HG02885 (cell line): ENCODE results near the gene ARHGAP22.
"Not testable (repeated sequence)": the region's sequence is repeated elsewhere in the genome, so short reads cannot be mapped to it uniquely, and the experiment has no call there.

Experiments used
- ATAC-seq: cut with Tn5 transposase; IDR thresholded peaks from one replicate; pipeline ENCODE4 v1.9.1; 2021; ENCODE audit warnings: mild to moderate bottlenecking; ENCODE audit not compliant: unreplicated experiment, poor library complexity

The ARHGAP22 gene

DNA sequence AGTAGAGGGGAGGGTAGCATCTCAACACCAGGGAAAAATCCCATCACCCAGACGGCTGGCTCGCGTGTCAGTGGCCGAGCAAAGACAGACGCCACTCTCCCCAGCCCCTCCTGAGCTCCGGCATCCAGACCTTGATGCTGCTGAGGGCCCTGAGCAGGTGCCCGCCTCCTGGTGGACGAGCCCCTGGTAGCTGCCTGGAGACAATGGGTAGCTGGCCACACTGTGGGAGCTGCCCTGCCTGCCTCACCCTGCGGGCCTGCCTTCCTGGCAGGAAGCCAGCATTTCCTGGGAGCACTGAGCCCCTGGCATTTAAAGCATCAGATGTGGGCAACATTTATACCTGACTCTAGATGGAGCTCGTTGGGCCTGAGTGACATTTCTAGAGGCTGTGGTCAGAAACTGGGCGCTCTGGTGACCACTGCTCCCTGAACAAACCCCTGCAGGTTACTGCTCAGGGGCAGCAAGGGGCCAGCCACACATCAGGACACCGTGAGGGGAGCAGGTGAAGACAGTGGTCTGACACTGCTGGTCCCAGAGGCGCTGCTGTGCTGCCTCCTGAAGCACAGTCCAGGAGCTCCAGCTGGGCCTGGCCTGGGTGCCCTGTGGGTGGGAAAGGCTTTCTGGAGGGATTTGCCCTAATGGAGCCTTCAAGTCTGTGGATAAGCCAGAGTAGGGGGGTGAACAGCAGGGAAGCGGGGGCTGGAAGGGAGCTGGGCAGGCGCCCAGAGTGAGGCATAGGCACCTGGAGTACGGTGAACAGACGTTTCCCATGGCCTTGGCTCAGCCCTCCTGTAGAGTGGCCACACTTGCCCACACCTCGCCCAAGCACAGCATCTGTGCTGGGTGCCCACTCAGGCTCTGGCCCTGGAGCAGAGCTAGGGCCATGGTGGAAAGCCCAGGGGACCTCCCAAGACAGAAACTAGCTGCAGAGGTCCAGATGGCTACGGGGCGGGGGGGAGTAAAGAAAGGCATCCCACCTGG, 159.7 kb downstream of the ARHGAP22 start:
- no peak for ATAC-seq

DNA sequence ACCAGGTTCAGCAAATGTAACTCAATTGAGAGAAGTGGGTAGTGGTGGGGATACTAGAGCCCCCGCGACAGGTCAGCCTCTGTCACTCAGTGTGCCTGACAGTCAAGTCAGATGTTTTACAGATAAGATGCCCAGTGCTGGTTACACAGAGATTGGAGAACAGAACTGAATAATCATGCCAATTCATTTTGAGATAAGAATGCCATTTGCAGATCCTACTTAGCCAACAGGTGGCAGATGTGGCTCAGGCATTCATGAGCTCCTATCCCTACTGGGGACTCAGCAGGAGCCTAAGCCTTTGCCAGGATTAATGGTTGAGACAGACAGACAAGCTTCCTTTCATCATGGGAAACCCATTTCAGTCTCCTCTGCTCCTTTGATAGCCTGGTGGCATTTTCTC, 160.6 kb downstream of the ARHGAP22 start:
- no peak for ATAC-seq

DNA sequence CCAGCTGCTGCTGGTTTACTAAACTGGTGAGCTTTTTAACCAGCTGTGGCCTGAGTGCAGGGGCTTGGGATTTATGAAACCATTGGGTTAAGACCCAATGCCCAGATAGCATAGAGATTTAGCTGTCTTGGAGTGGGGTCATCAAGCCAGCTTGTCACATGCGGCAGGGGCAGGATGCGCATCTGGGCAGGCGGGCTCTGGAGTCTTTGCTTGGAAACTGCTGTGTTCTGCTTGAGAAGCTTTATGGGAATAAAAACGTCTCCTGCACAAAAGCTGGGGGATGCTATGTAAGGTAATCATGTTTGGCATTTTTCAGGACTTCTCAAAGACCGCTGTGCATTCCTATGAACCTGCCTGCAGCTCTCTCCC, 162.1 kb downstream of the ARHGAP22 start:
- ATAC-seq: no peak

DNA sequence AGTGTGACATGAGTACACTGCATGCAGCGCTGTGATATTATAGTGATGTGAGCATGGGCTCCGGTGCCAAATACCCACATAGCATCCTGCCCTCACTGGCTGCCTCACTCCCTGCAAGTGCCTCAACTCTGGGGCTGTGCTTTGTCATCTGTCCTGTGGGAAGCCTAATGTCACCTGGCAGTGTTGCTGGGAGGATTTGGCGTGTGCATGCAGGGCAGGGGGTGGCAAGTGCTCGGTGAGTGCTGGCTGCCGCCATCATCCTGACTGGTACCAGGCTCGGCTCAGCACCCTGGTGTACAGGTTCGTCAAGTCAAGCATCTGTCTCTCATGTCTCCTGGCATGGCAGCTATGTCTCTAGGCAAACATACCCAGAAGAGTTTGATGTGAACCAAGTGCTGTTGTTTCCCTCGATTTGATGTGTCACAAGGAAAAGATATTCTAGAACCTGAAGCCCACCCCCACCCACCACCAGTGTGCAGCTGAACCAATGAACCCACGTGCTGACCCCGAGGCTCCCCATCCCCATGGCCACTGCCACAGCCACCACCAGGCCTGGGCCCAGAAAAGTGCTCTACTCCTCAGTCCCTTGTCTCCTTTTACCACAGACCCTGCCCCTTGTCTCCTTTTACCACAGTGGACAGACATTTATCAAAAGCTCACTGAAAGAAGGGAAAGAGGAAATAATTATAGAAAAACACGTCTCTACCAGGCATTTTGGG, 162.6 kb downstream of the ARHGAP22 start:
- no peak for ATAC-seq

DNA sequence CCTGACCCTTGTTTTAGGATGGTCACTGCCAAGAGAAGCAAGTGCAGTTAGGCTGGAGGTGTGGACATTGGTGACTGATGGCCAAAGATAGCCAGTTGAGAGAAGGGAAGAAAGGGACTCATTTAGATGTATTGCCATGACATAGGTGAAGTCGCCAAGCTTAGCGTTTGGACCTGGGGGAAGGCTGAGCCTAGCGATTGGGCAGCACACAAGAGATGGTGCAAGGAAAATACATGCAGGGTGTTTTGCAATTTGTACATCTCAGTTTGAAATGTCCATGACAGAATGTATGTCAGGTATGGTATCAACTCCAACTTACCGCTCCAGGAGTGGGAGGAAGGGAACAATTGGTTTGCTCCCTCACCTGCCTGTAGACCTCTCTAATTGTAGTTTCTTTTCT, 164.1 kb downstream of the ARHGAP22 start:
- no peak for ATAC-seq

DNA sequence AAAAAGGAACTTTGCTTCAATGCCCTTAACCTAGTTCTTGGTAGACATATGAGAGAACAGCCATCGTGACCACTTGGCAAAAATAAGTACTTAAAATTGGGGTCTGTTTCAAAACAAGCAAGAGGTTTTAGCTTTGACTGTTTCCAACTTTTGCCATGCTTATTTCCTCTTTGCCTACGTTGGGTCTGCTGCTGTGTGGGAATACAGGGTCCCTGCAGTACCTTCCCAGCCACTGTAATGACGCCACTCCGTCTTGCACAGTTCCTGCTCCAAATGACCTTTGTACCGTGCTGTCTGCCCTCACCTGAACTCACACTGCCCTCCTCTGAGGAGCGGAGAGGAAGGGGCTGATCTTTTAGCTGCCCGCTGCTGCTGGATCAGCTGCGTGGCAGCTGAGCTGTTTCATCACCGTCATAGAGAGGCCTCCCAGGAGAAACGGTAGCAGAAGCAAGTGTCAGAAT, 165.3 kb downstream of the ARHGAP22 start:
- no peak for ATAC-seq

DNA sequence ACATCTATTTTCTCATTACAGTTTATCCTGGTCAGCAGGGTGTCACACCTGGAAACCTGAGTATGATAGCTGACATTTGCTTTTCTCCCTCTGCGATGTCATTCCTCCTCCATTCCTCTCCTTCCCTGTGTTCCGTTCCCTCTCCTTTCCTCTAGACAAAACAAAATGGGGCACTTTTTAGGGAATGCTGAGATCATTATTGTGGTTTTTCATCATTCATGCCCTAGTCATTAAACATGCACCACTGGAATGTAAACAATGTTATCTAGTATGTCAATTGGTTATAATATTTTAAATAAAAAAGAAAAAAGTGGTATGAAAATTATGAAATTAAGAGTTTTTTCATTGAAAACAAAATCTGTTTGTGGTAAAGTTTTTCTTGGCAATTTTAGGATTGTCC, 165.8 kb downstream of the ARHGAP22 start:
- ATAC-seq: no peak

DNA sequence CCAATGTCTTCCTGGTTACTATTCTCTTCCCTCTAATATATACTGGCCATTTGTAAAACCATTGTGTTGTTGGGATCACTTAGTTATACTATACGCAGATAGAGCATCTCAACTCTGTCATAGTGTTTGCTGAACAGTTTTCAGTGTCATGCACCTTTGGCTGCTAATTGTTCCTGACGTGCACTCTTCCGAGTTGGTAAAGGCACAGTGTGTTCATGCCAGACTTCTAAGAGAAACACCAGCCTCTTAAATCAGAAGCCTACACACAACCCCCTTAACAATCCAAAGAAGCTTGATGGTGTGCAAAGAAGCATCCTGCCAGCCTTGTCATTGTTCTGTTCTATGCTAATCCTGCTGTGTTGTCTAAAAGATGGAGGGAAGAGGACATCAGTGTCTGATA, 167.3 kb downstream of the ARHGAP22 start:
- no peak for ATAC-seq

DNA sequence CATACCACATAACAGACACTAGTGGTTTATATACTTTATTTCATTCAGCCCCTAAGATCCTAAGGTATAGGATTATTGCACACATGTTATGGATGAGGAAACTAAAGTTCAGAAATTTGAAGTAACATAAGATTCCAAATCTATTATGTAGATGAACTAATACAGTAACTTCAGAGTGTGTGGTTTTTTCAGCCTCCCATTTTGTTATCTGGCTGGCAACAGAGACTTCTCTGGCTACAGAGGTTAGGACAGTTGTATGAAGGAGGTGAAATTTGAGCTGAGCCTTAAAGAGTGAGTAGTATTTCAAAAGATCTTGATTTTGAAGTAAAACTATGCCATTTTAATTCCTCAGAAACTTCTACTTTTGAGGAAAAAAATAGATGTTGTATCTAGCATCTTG, 173.0 kb downstream of the ARHGAP22 start:
- no peak for ATAC-seq

DNA sequence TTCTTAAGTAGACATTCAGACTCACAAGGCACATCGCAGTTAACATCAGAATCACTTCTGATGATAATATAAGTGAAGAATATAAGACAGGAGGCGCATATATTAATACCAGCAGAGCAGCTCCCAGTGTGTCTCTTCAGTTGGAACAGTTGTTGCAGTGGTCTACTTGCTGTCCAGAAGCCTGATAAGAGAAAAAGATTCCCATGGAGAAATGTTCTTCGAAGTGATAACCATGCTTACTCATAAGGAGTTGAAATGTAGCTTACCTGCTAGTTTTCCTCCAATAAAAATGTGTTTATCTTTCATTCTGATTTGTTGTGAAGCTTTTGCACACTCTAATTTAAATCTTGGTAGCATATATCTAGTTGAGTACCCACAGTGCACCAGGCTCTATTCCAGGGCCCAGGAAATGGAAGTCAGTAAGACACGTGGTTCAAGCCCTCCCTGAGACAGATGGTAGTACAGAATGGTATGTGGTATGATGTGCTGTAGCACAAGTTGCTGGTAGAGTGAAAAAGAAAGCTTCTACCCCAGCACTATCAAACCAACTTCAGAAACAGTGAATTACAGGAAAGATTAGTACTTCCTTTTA, 174.4 kb downstream of the ARHGAP22 start:
- ATAC-seq: no peak

DNA sequence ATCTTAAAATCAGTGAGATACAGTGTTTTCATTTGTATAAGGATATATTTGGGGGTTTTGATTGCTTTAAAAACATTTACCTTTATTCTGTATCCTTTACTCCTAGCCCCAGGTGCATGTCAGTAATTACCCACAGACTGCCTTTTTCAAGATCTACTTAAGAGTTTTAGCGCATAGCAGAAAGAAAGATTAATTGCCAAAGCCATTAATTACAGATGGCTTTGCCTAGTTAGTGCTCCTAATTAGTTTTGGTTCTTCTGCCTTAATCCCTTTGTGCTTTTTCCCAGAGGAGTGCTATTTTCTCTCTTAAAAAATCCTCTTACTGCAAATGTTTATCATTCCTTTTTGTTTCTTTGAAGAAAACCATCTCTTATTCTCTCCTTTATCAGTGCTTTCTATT, 175.6 kb downstream of the ARHGAP22 start:
- no peak for ATAC-seq

DNA sequence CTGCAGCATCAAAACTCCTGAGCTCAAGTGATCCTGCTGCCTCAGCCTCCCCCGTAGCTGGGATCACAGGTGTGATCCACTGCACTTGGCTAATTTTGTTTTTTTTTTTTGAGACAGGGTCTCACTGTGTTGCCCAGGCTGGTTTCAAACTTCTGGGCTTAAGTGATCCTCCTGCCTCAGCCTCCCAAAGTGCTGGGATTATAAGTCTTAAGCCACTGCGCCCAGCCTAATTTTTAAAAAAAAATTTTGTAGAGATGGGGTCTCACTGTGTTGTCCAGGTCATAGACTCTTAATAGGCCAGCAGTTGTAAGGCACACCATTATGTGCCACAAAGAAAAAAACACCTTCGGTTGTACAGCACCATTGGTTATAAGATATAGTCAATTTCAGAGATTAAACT, 176.0 kb downstream of the ARHGAP22 start:
- ATAC-seq: no peak

DNA sequence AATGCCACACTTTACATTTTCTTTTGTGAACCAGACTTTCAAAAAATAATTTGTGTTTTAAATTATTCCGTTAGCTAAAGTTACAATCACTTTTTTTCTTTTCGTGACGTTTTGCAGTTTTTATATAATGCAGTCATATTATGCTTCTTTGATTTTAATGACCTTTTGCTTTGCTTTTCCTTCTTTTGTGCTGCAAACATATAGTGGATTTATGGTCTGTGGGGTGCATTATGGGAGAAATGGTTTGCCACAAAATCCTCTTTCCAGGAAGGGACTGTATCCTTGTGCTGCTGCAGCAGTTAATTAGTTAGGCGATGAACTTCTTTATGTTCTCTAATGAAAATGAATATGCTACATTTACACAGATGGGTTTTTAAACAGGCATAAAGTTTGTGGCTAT, 181.0 kb downstream of the ARHGAP22 start:
- ATAC-seq: no peak

DNA sequence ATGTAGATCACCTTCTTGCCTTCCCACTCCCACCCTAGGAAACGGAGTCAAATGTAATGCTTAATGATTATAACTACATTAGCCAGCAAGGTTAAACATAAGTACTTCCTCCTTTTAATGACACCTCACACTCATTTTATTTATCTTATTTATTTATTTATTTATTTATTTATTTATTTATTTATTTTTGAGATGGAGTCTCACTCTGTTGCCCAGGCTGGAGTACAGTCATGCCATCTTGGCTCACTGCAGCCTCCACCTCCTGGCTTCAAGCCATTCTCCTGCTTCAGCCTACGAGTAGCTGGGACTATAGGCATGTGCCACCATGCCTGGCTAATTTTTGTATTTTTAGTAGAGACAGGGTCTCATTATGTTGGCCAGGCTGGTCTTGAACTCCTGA, 183.0 kb downstream of the ARHGAP22 start:
- not testable (repeated sequence) for ATAC-seq

DNA sequence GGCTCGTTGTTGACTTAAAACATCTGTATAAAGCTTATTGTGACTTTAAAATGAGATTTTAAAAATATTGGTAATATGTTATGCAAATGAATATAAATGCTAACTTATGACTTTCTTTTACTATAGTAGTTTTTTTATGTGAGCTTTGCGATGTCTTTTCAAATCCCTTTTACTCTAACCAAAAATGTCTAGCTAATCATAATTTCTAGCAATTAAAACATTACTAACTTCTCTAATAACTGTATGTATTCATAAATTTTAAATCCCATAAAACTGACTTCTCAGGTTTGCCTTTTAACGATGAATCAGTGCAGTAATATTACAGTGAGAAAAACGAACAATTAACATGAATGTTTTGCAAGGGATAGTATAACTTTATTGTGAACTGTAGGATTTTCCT, 185.2 kb downstream of the ARHGAP22 start:
- ATAC-seq: no peak

DNA sequence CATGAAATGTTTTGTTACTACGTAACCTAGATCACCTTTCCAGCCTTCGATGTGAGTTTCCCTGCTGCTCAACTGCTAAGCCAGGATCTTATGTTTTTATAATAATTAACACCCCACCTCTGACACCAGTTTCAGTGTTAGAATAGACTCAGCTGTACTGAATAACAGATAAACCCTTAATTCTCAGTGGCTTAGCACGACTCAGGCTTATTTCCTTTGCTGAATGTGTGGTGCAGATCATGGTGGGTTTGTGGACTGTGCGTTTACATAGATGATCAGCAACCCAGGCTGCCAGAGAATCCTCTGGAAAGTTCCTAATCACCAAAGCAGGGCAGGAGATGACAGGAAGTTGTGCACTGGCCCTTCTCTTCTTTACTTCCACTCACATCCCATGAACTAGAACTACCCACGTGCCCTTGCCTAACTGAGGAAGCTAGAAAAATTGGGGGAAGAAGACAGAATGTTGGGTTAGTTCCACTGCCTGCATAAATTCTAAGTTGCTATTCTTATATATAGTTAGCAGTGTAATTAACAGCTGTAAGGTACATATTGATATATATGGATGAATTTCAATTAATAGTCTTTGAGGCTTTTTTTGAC, 186.6 kb downstream of the ARHGAP22 start:
- no peak for ATAC-seq

DNA sequence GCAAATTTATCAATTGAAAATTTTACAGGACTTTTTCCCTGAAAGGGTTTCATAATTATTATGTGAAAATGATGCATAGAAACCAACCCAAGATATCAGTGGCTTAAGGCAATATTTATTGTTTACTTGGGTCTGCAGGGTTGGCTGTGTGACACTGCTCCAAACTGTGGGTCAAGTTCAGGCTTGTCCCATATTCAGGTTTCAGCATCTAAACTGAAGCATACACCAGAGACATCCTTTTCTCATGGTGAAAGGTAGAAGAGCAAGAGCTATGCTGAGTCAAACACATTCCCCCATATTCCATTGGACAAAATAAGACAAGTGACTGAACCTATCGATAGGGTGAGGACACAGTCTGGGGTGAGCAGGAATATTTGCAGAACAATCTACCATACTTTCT, 187.5 kb downstream of the ARHGAP22 start:
- no peak for ATAC-seq

DNA sequence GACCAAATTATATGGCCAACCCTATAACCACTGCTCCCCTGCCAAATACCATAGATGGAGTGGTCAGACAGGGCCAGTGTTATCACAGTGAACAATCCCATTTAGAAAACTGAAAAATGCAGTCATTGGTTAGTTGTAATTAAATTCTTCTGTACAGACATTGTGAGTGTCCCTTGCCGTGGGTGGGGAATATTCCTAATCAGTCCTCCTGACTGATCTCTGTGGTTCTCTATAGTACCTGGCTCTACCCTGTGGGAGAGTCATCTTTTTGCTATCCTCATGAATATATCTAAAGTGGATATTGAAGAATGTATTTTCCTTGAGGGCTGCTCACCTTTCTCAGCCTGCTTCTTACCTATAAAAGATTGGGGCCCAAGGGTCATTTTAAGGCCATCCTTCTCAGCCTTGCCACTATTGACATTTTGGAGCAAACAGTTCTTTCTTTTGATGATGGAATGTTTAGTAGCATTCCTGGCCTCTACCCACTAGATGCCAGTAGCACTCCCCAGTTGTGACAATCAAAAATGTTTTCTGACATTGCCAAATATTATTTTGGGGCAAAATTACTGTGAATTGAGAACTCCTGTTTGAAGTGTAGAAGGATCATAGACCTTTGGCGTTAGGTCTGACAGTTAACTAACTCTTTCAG, 188.2 kb downstream of the ARHGAP22 start:
- no peak for ATAC-seq

DNA sequence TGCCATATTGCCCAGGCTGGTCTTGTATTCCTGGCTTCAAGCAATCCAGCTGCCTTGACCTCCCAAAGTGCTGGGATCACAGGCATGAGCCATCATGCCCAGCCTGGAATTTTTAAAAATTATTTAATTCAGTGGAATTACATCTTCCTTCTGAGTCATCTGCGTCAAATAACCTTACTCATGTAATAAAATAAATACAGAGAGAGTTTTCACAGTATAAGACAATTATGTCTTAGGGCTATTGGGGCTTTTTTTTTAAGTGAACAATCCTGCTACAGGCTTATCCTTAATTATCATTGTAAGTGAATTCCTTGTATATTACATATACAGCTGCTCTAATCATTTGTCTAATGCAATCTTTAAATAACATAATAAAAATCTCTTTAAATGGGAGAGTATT, 190.1 kb downstream of the ARHGAP22 start:
- no peak for ATAC-seq

DNA sequence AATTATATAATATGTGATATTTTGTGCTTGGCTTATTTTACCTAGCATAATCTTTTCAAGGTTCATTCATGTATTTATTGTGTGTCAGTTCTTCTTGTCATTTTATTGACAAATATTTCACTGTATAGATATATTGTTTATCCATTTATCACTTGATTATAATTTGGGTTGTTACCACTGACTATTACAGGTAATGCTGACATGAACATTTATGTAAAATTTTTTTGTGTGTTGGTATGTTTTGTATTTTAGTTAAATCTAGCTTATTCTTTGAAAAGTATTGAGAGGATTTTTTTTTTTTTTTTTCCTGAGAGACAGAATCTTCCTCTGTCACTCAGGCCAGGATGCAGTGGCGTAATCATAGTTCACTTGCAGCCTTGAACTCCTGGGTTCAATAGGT, 190.7 kb downstream of the ARHGAP22 start:
- no peak for ATAC-seq
